HEK293 (cell line): Measurements from ENCODE around the gene C6orf89.

Experiments
- CTCF ChIP-seq: fragments of 450-650 bp; formaldehyde crosslinking; IDR thresholded peaks from 2 replicates; pipeline ENCODE4 v1.5.1; 2016; ENCODE audit warnings: missing biosample characterization, missing genetic modification characterization
- MYNN ChIP-seq: fragments of 450-650 bp; formaldehyde crosslinking; IDR thresholded peaks from 2 replicates; pipeline ENCODE4 v1.5.1; 2016; ENCODE audit warnings: missing biosample characterization, missing genetic modification characterization, borderline replicate concordance

GRCh38 chr6:36885461-36886401, at the start of gene C6orf89:
- TF ChIP-seq CTCF (tag by site-specific recombination) (peak; percentile 92), MYNN (no peak)
